Stimulated activated CD8-positive, alpha-beta memory T cell treated with anti-CD3 and anti-CD28 coated beads, Interleukin-4, amount 100 ng/mL, for 24 hours (primary cell): Measurements from ENCODE around the gene REXO1.
"Not testable (repeated sequence)": the region's sequence is repeated elsewhere in the genome, so short reads cannot be mapped to it uniquely, and the experiment has no call there.

Source experiments
- DNase-seq: peaks from one replicate; pipeline ENCODE4 v3.0.0-alpha.2; 2020; ENCODE audit warnings: low read depth

REXO1 gene

GRCh38 chr19:1848399-1849131 is at the start of gene REXO1:
REXO1 (minus strand) TSS chr19:1848483; CDS start chr19:1848358, 125 bp downstream.
- DNase-seq, result peak; percentile 93

- no peak for DNase-seq
Observed at GRCh38 chr19:1896508-1896907, 48.2 kb upstream of the REXO1 start.

GRCh38 chr19:1893791-1894190 is 45.5 kb upstream of the REXO1 start:
- no peak for DNase-seq

GRCh38 chr19:1889907-1890306 is 41.6 kb upstream of the REXO1 start:
- no peak for DNase-seq

GRCh38 chr19:1888385-1888784 is 40.1 kb upstream of the REXO1 start:
- DNase-seq, result no peak

- not testable (repeated sequence) for DNase-seq
Observed at GRCh38 chr19:1886360-1886759, 38.1 kb upstream of the REXO1 start.

GRCh38 chr19:1885398-1886119 is 37.3 kb upstream of the REXO1 start, which contains the start of gene ABHD17A:
ABHD17A (minus strand) TSS chr19:1885496; CDS start chr19:1881566, 3,930 bp downstream.
- DNase-seq, result peak; percentile 92

GRCh38 chr19:1884719-1885334 is 36.5 kb upstream of the REXO1 start:
- DNase-seq, result no peak

GRCh38 chr19:1884291-1884718 is 36.0 kb upstream of the REXO1 start:
- DNase-seq, result no peak

- no peak for DNase-seq
Observed at GRCh38 chr19:1883784-1884183, 35.5 kb upstream of the REXO1 start.

- no peak for DNase-seq
Observed at GRCh38 chr19:1882786-1883692, 34.8 kb upstream of the REXO1 start.

- DNase-seq, result peak; percentile 65
Observed at GRCh38 chr19:1882089-1882785, 34.0 kb upstream of the REXO1 start.

GRCh38 chr19:1881393-1882088 is 33.3 kb upstream of the REXO1 start:
- not testable (repeated sequence) for DNase-seq

GRCh38 chr19:1880611-1881392 is 32.5 kb upstream of the REXO1 start:
- DNase-seq, result no peak

GRCh38 chr19:1879982-1880381 is 31.7 kb upstream of the REXO1 start:
- DNase-seq, result not testable (repeated sequence)

- not testable (repeated sequence) for DNase-seq
Observed at GRCh38 chr19:1878583-1878982, 30.3 kb upstream of the REXO1 start.

- DNase-seq, result not testable (repeated sequence)
Observed at GRCh38 chr19:1877280-1877660, 29.0 kb upstream of the REXO1 start.

GRCh38 chr19:1876496-1877279 is 28.4 kb upstream of the REXO1 start:
- not testable (repeated sequence) for DNase-seq
